Uterus (tissue), 2 donors: ENCODE data around the gene FES.

Source experiments
- POLR2A ChIP-seq, 2 donors: fragments of 450-650 bp; IDR thresholded peaks; one replicate each; pipeline ENCODE4 v1.6.1; 2016; ENCODE audit warnings: antibody characterized with exemption in 2 of 2, mild to moderate bottlenecking in 1 of 2, moderate library complexity in 1 of 2
- TF ChIP-seq, protein P1 (sequence below), 4 experiments: fragments of 200-600 bp in 2 of 4; fragments of 450-650 bp in 2 of 4; sonication (generic) in 2 of 4; IDR thresholded peaks; one replicate each; pipeline ENCODE4 v1.5.1; 2016 to 2019; ENCODE audit warnings: antibody characterized with exemption in 4 of 4, mild to moderate bottlenecking in 2 of 4, moderate library complexity in 1 of 4

DNA sequence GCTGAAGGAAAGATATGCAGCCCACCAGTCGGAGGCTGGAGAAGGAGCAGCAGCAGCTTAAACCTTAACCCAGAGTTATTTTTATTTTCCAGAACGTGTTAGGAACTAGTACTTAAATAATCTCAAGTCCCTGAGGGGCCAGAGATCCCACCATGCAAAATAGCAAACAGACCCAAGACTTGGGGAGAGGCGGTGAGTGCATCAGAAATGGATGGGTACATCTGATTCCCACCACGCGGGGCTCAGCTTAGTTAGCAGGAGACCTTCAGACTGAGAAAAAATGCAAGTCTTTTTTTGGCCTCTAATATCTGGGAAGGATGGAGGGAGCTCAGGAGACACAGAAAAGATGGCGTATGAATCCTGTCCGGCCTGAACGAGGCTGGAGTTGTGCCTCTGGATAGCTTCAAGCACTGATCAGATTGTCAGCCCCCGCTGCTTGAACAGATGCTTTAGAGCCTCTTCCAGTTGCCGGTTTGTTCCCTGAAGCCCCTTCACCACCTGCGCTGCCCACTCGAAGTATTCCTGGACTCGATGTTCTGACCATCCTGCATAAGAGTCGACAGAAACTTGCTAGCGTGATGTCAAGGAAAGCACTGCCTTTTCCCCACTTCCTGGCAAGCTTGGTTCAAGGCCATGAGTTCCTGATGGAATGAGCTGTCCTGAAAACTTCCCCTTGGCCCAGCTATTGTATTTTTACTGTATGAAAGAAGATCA lies 46.7 kb downstream of the FES start:
- TF ChIP-seq, protein P1, sequence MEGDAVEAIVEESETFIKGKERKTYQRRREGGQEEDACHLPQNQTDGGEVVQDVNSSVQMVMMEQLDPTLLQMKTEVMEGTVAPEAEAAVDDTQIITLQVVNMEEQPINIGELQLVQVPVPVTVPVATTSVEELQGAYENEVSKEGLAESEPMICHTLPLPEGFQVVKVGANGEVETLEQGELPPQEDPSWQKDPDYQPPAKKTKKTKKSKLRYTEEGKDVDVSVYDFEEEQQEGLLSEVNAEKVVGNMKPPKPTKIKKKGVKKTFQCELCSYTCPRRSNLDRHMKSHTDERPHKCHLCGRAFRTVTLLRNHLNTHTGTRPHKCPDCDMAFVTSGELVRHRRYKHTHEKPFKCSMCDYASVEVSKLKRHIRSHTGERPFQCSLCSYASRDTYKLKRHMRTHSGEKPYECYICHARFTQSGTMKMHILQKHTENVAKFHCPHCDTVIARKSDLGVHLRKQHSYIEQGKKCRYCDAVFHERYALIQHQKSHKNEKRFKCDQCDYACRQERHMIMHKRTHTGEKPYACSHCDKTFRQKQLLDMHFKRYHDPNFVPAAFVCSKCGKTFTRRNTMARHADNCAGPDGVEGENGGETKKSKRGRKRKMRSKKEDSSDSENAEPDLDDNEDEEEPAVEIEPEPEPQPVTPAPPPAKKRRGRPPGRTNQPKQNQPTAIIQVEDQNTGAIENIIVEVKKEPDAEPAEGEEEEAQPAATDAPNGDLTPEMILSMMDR (IDR thresholded peaks at IDR 0.05): no peak
- TF ChIP-seq POLR2A (IDR thresholded peaks at IDR 0.05): no peak
